ENCODE measurements around the gene SPATA21. TPM values are rescaled to one million over a fixed set of nuclear protein-coding genes. Genes with fewer than 3 reads are reported as not detected.

The SPATA21 gene
- polyA plus RNA-seq, 1 donor (not counting 4 experiments of a cell fraction or from before 2014, with no cell fraction given): 0.04 TPM

DNA sequence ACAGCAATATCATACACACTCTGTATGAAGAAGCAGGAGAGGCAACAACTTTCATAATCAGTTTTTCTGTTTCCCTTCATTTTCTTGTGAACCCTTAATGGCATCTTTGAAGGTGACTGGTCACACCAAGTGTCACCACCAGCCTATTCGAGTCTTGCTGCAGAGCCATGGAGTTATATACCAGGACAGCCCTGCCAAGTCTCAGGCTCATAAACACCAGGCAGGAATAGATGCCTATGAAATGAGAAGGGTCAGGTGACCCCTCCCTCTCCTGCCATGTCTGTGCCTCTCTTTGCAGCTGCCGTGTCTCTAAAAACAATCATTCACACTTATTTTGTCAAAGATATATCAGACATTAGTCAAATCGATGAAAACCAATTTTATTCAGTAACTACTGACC, 31.3 kb upstream of the SPATA21 start:
- H3K4me2 ChIP-seq (ENCODE audit: control insufficient read depth, extremely low read depth, insufficient read depth, low read depth, low read length): no peak overlapping the region
- no peak overlapping the region for H3K9ac ChIP-seq (ENCODE audit: control insufficient read depth, extremely low read depth, insufficient read depth, low read length)
- no peak for FAIRE-seq
- H4K20me1 ChIP-seq (ENCODE audit: control insufficient read depth, extremely low read depth, insufficient read depth, low read length): no peaks in the 10 kb centered on the region
- no peak for DNase-seq (ENCODE audit: low read depth, low spot score)
- H3K27me3 ChIP-seq (ENCODE audit: control insufficient read depth, extremely low read depth, insufficient read depth, low read length): no peaks in the 10 kb centered on the region
- H3K27ac ChIP-seq (ENCODE audit: control insufficient read depth, insufficient read depth, low read length): no peak overlapping the region
- H3K9me3 ChIP-seq (ENCODE audit: control insufficient read depth, low read depth, low read length): no peaks in the 10 kb centered on the region
- H3K36me3 ChIP-seq (ENCODE audit: control insufficient read depth in 2 of 2, extremely low read depth in 1 of 2, insufficient read depth in 2 of 2, low read length in 2 of 2): peaks cover 0 to 5% of the 10 kb centered on the region in 2 experiments
- H3K9me1 ChIP-seq (ENCODE audit: control insufficient read depth, extremely low read depth, insufficient read depth, low read length): no peaks in the 10 kb centered on the region
- no peaks in the 10 kb centered on the region for H3K4me1 ChIP-seq (ENCODE audit: control insufficient read depth, extremely low read depth, insufficient read depth, low read length)
- no peak overlapping the region for H3K4me3 ChIP-seq (ENCODE audit: control insufficient read depth in 2 of 3, extremely low read depth in 1 of 3, insufficient read depth in 2 of 3, low read depth in 1 of 3, low read length in 3 of 3)
- no peak for TF ChIP-seq EZH2 (IDR thresholded peaks at IDR 0.05; ENCODE audit: low read length)
- TF ChIP-seq, protein P1, sequence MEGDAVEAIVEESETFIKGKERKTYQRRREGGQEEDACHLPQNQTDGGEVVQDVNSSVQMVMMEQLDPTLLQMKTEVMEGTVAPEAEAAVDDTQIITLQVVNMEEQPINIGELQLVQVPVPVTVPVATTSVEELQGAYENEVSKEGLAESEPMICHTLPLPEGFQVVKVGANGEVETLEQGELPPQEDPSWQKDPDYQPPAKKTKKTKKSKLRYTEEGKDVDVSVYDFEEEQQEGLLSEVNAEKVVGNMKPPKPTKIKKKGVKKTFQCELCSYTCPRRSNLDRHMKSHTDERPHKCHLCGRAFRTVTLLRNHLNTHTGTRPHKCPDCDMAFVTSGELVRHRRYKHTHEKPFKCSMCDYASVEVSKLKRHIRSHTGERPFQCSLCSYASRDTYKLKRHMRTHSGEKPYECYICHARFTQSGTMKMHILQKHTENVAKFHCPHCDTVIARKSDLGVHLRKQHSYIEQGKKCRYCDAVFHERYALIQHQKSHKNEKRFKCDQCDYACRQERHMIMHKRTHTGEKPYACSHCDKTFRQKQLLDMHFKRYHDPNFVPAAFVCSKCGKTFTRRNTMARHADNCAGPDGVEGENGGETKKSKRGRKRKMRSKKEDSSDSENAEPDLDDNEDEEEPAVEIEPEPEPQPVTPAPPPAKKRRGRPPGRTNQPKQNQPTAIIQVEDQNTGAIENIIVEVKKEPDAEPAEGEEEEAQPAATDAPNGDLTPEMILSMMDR (optimal IDR thresholded peaks at IDR 0.05 in 1 of 3, IDR thresholded peaks at IDR 0.05 in 1 of 3, conservative IDR thresholded peaks at IDR 0.05 in 1 of 3; ENCODE audit: extremely low read depth in 1 of 3, insufficient read depth in 2 of 3, low read length in 3 of 3): no peak
- no peak overlapping the region for H2AFZ ChIP-seq (ENCODE audit: control insufficient read depth, low read length)
- dilution Hi-C loops (cut with MboI; ENCODE audit: extremely low pct_ligation_motif_present, low sequenced_read_pairs): no loop called here
- no peaks in the 10 kb centered on the region for H3K79me2 ChIP-seq (ENCODE audit: control insufficient read depth, insufficient read depth, low read length)

GRCh38 chr1:16464917-16465625, 27.8 kb upstream of the SPATA21 start:
- H3K9ac ChIP-seq (ENCODE audit: control insufficient read depth, extremely low read depth, insufficient read depth, low read length): no peak overlapping the region
- no peak for TF ChIP-seq EZH2 (IDR thresholded peaks at IDR 0.05; ENCODE audit: low read length)
- TF ChIP-seq, protein P1 (optimal IDR thresholded peaks at IDR 0.05 in 1 of 3, IDR thresholded peaks at IDR 0.05 in 1 of 3, conservative IDR thresholded peaks at IDR 0.05 in 1 of 3; ENCODE audit: extremely low read depth in 1 of 3, insufficient read depth in 2 of 3, low read length in 3 of 3): no peak
- H3K27me3 ChIP-seq (ENCODE audit: control insufficient read depth, extremely low read depth, insufficient read depth, low read length): no peaks in the 10 kb centered on the region
- H4K20me1 ChIP-seq (ENCODE audit: control insufficient read depth, extremely low read depth, insufficient read depth, low read length): no peaks in the 10 kb centered on the region
- H3K4me2 ChIP-seq (ENCODE audit: control insufficient read depth, extremely low read depth, insufficient read depth, low read depth, low read length): no peak overlapping the region
- no peak for FAIRE-seq
- no peaks in the 10 kb centered on the region for H3K9me3 ChIP-seq (ENCODE audit: control insufficient read depth, low read depth, low read length)
- dilution Hi-C loops (cut with MboI; ENCODE audit: extremely low pct_ligation_motif_present, low sequenced_read_pairs): no loop called here
- no peak overlapping the region for H3K4me3 ChIP-seq (ENCODE audit: control insufficient read depth in 2 of 3, extremely low read depth in 1 of 3, insufficient read depth in 2 of 3, low read depth in 1 of 3, low read length in 3 of 3)
- H3K79me2 ChIP-seq (ENCODE audit: control insufficient read depth, insufficient read depth, low read length): no peaks in the 10 kb centered on the region
- peaks cover 6 to 13% of the 10 kb centered on the region in 2 experiments for H3K36me3 ChIP-seq (ENCODE audit: control insufficient read depth in 2 of 2, extremely low read depth in 1 of 2, insufficient read depth in 2 of 2, low read length in 2 of 2)
- no peak overlapping the region for H2AFZ ChIP-seq (ENCODE audit: control insufficient read depth, low read length)
- no peaks in the 10 kb centered on the region for H3K4me1 ChIP-seq (ENCODE audit: control insufficient read depth, extremely low read depth, insufficient read depth, low read length)
- no peak for DNase-seq (ENCODE audit: low read depth, low spot score)
- H3K9me1 ChIP-seq (ENCODE audit: control insufficient read depth, extremely low read depth, insufficient read depth, low read length): no peaks in the 10 kb centered on the region
- H3K27ac ChIP-seq (ENCODE audit: control insufficient read depth, insufficient read depth, low read length): no peak overlapping the region
